Measurements from ENCODE around the gene TMTC1.

GRCh38 chr12:29612912-29613311 lies 170.8 kb downstream of the TMTC1 start:
- no peak for TF ChIP-seq ZNF274 (IDR thresholded peaks at IDR 0.05; ENCODE audit: low read depth, low read length)
- no peak for TF ChIP-seq YY1 (IDR thresholded peaks at IDR 0.05; ENCODE audit: insufficient read depth, insufficient read length)
- no peak for TF ChIP-seq SUZ12 (IDR thresholded peaks at IDR 0.05; ENCODE audit: extremely low read depth, insufficient read depth, insufficient read length)
